GM18526 (cell line): Measurements from ENCODE around the gene CLIP4.

Source experiments
- POLR2A ChIP-seq: IDR thresholded peaks from 3 replicates; pipeline ENCODE4 v1.6.1; 2011; ENCODE audit not compliant: insufficient read length; ENCODE audit errors: extremely low read depth

Gene CLIP4

DNA sequence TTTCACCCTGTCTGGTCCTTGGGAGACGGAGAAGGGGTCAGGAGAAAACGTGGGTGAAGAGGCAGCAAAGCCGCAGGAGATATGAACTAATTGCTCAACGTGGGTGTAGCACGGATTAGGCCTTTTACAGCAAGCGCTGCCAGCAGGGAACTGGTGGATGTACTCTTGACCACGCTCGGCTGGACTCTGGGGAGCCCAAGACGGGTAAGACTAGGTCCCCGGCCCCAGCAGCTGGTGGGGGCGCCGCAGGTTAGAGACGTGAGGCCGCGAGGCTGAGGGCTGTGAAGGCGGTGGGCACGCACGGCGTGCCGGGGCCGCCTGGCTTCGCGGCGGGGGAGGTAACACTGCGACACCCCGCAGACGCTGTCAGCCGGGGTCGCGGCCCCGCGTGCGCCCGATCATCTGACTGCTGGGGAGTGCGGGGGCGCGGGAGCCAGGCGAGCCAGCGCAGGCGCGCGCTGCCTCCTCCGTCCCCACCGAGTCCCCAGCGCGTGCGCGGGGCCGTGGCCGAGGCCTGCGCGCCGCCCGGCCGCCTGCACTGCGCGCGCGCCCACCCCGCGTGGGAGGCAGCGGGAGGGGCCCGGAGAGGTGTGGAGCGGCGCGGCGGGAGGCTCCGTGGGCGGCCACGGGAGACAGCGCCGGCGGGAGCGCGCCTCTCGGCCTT, at the start of gene CLIP4:
TSS of gene CLIP4 (plus strand) at position 470 of the 664 bp plus-strand sequence. CDS start 5,974 bp downstream, outside the sequence.
- no peak for TF ChIP-seq POLR2A

DNA sequence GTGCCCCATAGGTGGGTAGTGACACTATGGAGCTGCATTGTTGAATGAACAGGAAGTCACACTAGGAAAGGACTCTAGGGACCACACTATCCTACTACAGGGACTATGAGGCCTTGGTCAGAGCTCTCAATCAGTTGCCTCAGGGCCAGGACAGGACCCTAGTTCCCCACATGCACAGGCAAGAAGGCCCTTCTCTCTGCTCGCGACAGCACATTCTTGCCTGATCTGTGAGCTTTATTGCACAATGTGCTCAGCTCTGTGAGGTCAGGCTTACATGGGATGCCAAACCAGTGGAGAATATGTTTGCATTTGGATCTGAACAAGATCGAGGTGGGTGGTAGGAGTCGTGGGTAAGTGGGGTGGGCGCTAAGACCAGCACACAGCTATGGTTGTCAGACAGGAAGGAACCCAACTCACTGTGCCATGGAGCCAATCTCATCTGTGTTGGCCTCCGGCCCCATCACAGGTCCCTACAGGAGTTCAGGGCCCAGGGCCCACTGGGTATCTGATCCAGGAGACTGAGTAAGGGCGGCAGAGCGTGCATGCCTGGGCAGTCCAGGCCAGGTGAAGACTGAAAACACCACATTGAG, 48.8 kb upstream of the CLIP4 start:
- no peak for TF ChIP-seq POLR2A

- TF ChIP-seq POLR2A = no peak
These were observed 48.1 kb upstream of the CLIP4 start for GRCh38 chr2:29066997-29067605.

GRCh38 chr2:29068513-29068912, 46.7 kb upstream of the CLIP4 start:
- no peak for TF ChIP-seq POLR2A

DNA sequence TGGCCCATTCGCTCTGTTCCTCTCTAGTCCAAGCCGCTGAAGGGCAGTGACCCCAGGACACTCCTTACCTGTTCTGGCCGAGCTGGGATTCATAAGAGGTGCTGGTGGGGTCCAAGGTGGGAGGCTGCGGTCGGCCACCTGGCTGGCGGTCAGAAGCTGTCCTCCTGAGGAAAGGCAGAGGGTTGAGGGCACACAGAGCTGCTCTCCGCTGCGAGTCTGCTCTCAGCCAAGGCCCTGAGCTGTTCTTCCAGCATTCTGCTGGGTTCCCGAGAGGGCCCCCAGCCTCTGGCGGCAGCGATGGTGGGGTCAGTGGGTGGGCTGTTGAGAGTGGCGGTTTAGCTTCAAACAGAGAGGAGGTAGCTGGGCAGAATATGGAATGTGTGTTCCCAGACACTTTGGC, 44.7 kb upstream of the CLIP4 start:
- no peak for TF ChIP-seq POLR2A

DNA sequence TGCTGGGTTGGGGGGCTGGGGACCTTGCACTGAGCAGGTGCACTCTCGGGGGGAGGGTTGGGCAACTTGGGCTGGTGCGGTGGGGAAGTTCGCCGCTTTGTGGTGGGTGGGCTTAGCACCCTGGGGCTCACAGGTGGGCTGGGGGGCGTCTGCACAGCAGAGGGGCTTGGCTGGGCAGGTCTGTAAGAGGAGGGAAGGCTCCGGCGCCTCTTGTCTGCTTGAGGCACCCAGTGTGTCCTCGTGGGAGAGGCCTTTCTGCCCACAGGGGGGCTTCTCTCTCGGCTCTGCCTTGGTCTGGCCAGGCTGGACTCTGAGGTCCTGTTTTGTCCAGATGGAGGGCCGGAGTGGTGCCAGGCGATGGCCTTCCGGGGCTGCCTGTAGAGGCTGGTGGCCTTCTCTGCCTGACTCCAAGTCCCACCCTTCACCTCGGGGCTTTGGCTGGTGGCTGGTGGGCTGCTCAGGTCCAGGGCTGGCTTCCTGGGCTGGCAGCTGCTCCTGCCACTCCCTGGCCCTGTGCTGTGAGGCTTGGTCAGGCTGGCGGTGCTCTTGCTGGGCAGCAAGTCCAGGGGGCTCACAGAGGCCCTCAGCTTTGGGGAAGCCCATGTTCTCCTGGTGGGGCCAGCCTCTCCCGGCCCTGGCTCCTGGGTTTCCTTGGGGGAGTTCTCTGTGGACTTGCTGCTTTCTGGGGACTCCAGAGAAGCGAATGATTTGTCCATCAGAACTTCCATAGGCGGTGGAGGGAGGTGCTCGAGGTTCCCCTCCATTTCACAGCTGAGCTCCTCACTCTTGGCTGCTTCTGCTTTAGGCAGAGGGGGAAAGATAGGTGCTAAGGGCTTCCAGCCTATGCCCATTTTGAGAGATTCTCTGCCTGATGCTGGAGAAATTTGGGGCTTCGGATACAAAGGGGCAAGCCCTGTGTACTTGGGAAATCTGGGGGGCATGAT, 43.9 kb upstream of the CLIP4 start:
- no peak for TF ChIP-seq POLR2A

- no peak for TF ChIP-seq POLR2A
These were observed 43.0 kb upstream of the CLIP4 start for GRCh38 chr2:29072251-29072650.

GRCh38 chr2:29072971-29073725, 42.1 kb upstream of the CLIP4 start:
- TF ChIP-seq POLR2A = no peak

DNA sequence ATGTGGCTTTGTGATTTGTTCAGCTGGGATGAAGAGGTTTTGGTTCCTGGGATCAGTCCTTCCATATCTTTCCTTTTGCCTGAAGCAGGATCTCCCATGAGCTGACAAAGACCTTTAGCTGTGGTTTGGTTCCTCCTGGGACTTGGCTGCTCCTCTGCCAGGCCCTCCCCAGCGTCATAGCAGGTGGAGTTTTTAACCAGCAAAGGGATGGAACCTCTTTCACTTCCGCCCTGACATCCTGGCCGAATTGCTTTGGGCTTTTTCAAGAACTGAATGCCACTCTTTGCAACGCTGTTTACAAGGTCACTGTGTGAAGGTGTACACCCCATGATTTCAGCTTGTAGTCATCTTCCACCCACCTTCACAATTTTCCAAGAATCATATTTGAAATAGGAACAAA, 41.3 kb upstream of the CLIP4 start:
- TF ChIP-seq POLR2A = no peak

DNA sequence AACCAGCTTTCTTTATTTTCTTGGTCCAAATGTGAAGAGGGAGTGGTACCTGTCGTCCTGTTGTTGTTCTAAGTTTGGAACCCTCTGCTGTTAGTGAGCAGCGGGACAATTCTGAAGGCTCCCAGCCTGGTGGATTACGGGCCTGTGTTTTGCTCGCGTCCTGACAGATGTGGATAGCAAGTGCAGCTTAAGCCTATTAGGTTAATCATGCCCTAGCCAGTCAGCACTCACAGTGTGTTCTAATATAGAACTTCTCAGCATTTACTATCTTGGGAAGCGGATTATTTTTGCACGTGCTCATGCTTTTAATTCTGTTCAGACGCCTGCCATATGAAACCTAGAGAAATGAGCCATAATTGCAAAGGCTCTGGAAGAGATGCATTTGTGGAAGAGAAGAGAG, 40.8 kb upstream of the CLIP4 start, which contains the start of gene PCARE:
TSS of gene PCARE (minus strand) at position 113 of the 400 bp plus-strand sequence. CDS start 262 bp downstream, outside the sequence.
- no peak for TF ChIP-seq POLR2A

- no peak for TF ChIP-seq POLR2A
These were observed 39.1 kb upstream of the CLIP4 start for GRCh38 chr2:29075894-29076705.

GRCh38 chr2:29079887-29080286, 35.3 kb upstream of the CLIP4 start:
- no peak for TF ChIP-seq POLR2A

GRCh38 chr2:29080886-29081743, 34.1 kb upstream of the CLIP4 start:
- TF ChIP-seq POLR2A = no peak
